HCT116 (cell line): ENCODE measurements around the gene ACTR1A. TPM values are rescaled to one million over a fixed set of nuclear protein-coding genes. Genes with fewer than 3 reads are reported as not detected.

Experiments
- ATAC-seq: fragments of 200-7000 bp; cut with Tn5 transposase; 2 replicates; pipeline ENCODE4 v1.9.1; 2020; ENCODE audit warnings: mild to moderate bottlenecking, moderate library complexity
- BruUV-seq: library from RNA; stranded (reverse); fragments of 400-500 nt; replicated peaks from 2 replicates; lab custom pipeline; 2021; lab: Mats Ljungman, UMichigan
- CTCF ChIA-PET: fragments of 300-600 bp; sonication (Branson Sonifier 250); formaldehyde crosslinking; loops from one replicate; lab custom pipeline; 2021; ENCODE audit warnings: antibody characterized with exemption; lab: Charles Lee
- POLR2A ChIA-PET: fragments of 300-600, 350-600 bp; sonication (Branson Sonifier 250); formaldehyde crosslinking; loops from one replicate; lab custom pipeline; 2021; ENCODE audit warnings: antibody characterized with exemption; lab: Charles Lee
- RAD21 ChIA-PET, 2 experiments: fragments of 300-600 bp; sonication (Branson Sonifier 250); formaldehyde crosslinking; loops; one replicate each; lab custom pipeline; 2023; ENCODE audit warnings: low total read pairs in 2 of 2; ENCODE audit not compliant: uncharacterized antibody in 2 of 2, unreplicated experiment in 2 of 2, low non-redundant PET in 1 of 2; lab: Charles Lee
- DNase-seq: peaks from one replicate; pipeline ENCODE4 v3.0.0-alpha.2; 2010; ENCODE audit warnings: low read depth, low spot score
- H2AFZ ChIP-seq: fragments of 200-600 bp; shearing (Covaris generic), sonication (generic); 2 replicates; pipeline ENCODE4 v1.6.1; 2017; ENCODE audit warnings: low read depth, mixed run types, mixed read lengths, antibody characterized with exemption, low read length; ENCODE audit not compliant: poor library complexity, severe bottlenecking
- H3K27ac ChIP-seq: 2 replicates; pipeline ENCODE4 v1.5.1; 2012; ENCODE audit warnings: low read depth, low read length
- H3K27me3 ChIP-seq: fragments of 200-600 bp; sonication (generic); 2 replicates; pipeline ENCODE4 v1.6.1; 2016; ENCODE audit warnings: mixed run types, low read length, mixed read lengths; ENCODE audit not compliant: insufficient read depth
- H3K36me3 ChIP-seq, 2 experiments: fragments of 200-500 bp in 1 of 2; fragments of 200-600 bp in 1 of 2; sonication (Bioruptor generic) in 1 of 2; sonication (generic) in 1 of 2; 2 replicates each; pipeline versions ENCODE4 v1.5.1 to v1.6.1; 2014 to 2016; ENCODE audit warnings: low read length in 2 of 2, inconsistent platforms in 1 of 2, mixed read lengths in 1 of 2, mixed run types in 1 of 2; ENCODE audit not compliant: insufficient read depth in 2 of 2, control insufficient read depth in 1 of 2
- H3K4me1 ChIP-seq, 2 experiments: fragments of 200-600 bp in 1 of 2; sonication (generic) in 1 of 2; 2 replicates each; pipeline versions ENCODE4 v1.5.1 to v1.6.1; 2012 to 2017; ENCODE audit warnings: low read length in 2 of 2, inconsistent platforms in 1 of 2, mild to moderate bottlenecking in 1 of 2, mixed read lengths in 1 of 2, mixed run types in 1 of 2, moderate library complexity in 1 of 2; ENCODE audit not compliant: insufficient read depth in 2 of 2, control insufficient read depth in 1 of 2
- H3K4me2 ChIP-seq: fragments of 200-600 bp; sonication (generic); 2 replicates; pipeline ENCODE4 v1.6.1; 2017; ENCODE audit warnings: mixed run types, low read length, mixed read lengths
- H3K4me3 ChIP-seq, 2 experiments: fragments of 200-600 bp in 1 of 2; sonication (generic) in 1 of 2; replicated peaks in 1 of 2; 2 replicates each; pipeline ENCODE4 v1.5.1; 2011 to 2016; ENCODE audit warnings: low read length in 2 of 2, control low read depth in 1 of 2, low read depth in 1 of 2, mild to moderate bottlenecking in 1 of 2, mixed read lengths in 1 of 2, mixed run types in 1 of 2
- H3K79me2 ChIP-seq: fragments of 200-600 bp; sonication (generic); 2 replicates; pipeline ENCODE4 v1.6.1; 2017; ENCODE audit warnings: mild to moderate bottlenecking, mixed run types, low read length, moderate library complexity, mixed read lengths; ENCODE audit not compliant: insufficient read depth
- H3K9ac ChIP-seq: fragments of 200-600 bp; sonication (generic); 2 replicates; pipeline ENCODE4 v1.6.1; 2016; ENCODE audit warnings: low read length, mixed read lengths
- H3K9me2 ChIP-seq: fragments of 200-600 bp; sonication (generic), shearing (Covaris generic); 2 replicates; pipeline ENCODE4 v1.6.1; 2017; ENCODE audit warnings: mixed run types, mild to moderate bottlenecking, moderate library complexity; ENCODE audit not compliant: insufficient read depth
- H3K9me3 ChIP-seq, 2 experiments: fragments of 200-500 bp in 1 of 2; fragments of 200-600 bp in 1 of 2; sonication (Bioruptor generic) in 1 of 2; sonication (generic) in 1 of 2; 2 replicates each; pipeline ENCODE4 v1.6.1; 2014 to 2017; ENCODE audit warnings: low read length in 2 of 2, mixed read lengths in 2 of 2, inconsistent platforms in 1 of 2, low read depth in 1 of 2, mild to moderate bottlenecking in 1 of 2, mixed run types in 1 of 2, moderate library complexity in 1 of 2; ENCODE audit not compliant: control insufficient read depth in 1 of 2, insufficient read depth in 1 of 2
- H4K20me1 ChIP-seq: fragments of 200-600 bp; sonication (generic), shearing (Covaris generic); 2 replicates; pipeline ENCODE4 v1.6.1; 2017; ENCODE audit warnings: mixed run types, mild to moderate bottlenecking, moderate library complexity; ENCODE audit not compliant: insufficient read depth
- EGR1 ChIP-seq: IDR thresholded peaks from 2 replicates; pipeline ENCODE4 v1.6.1; 2012; ENCODE audit warnings: low read depth
- ELF1 ChIP-seq: IDR thresholded peaks from 2 replicates; pipeline ENCODE4 v1.6.1; 2012; ENCODE audit warnings: low read depth, borderline replicate concordance
- EZH2 ChIP-seq: fragments of 200-600 bp; sonication (generic); IDR thresholded peaks from 2 replicates; pipeline ENCODE4 v1.6.1; 2017; ENCODE audit warnings: antibody characterized with exemption, mixed run types
- EZH2phosphoT487 ChIP-seq: fragments of 200-600 bp; IDR thresholded peaks from 2 replicates; pipeline ENCODE4 v1.6.1; 2018; ENCODE audit warnings: antibody characterized with exemption, borderline replicate concordance
- FOSL1 ChIP-seq: IDR thresholded peaks from 2 replicates; pipeline ENCODE4 v1.6.1; 2012; ENCODE audit warnings: low read depth
- POLR2A ChIP-seq: IDR thresholded peaks from 2 replicates; pipeline ENCODE4 v1.7.0; 2011; ENCODE audit warnings: borderline replicate concordance; ENCODE audit not compliant: insufficient read depth, insufficient read length; ENCODE audit errors: extremely low read depth
- POLR2AphosphoS5 ChIP-seq: IDR thresholded peaks from 2 replicates; pipeline ENCODE4 v1.6.1; 2011; ENCODE audit warnings: mild to moderate bottlenecking, low read depth, low read length, moderate library complexity
- SIN3A ChIP-seq: IDR thresholded peaks from 2 replicates; pipeline ENCODE4 v1.6.1; 2012; ENCODE audit warnings: low read depth
- SRF ChIP-seq: IDR thresholded peaks from 2 replicates; pipeline ENCODE4 v1.6.1; 2012; ENCODE audit warnings: low read depth
- YY1 ChIP-seq: IDR thresholded peaks from 2 replicates; pipeline ENCODE4 v1.6.1; 2011; ENCODE audit warnings: low read length, low read depth, moderate library complexity, mild to moderate bottlenecking; ENCODE audit not compliant: insufficient replicate concordance; ENCODE audit errors: extremely low read depth
- ZFX ChIP-seq: fragments of 450-650 bp; IDR thresholded peaks from 2 replicates; pipeline ENCODE4 v1.6.1; 2017
- ZNF274 ChIP-seq: fragments of 200-500 bp; sonication (Bioruptor generic); IDR thresholded peaks from 2 replicates; pipeline ENCODE4 v1.6.1; 2014; ENCODE audit warnings: mild to moderate bottlenecking, low read depth, low read length, inconsistent platforms
- intact Hi-C: fragments of 100-400 bp; cut with micrococcal nuclease; formaldehyde crosslinking; loops from 2 replicates; pipeline ENCODE4 v1.10.0; 2022
- total RNA-seq: library from RNA; stranded (reverse); gene quantifications from one replicate; pipeline ENCODE4 v1.2.1, GENCODE V29; 2021; ENCODE audit not compliant: unreplicated experiment
- TF ChIP-seq, protein P1 (sequence below): IDR thresholded peaks from 2 replicates; pipeline ENCODE4 v1.6.1; 2012
- TF ChIP-seq, protein P2 (sequence below): IDR thresholded peaks from 2 replicates; pipeline ENCODE4 v1.6.1; 2012; ENCODE audit warnings: low read depth
- TF ChIP-seq, protein P3 (sequence below): IDR thresholded peaks from 2 replicates; pipeline ENCODE4 v1.6.1; 2012
- TF ChIP-seq, protein P4 (sequence below): IDR thresholded peaks from 2 replicates; pipeline ENCODE4 v1.6.1; 2011; ENCODE audit warnings: mild to moderate bottlenecking, low read length, moderate library complexity; ENCODE audit not compliant: insufficient replicate concordance; ENCODE audit errors: extremely low read depth

Gene ACTR1A
- total RNA-seq, 1 experiment from 2014 or later: 94.2 TPM

DNA sequence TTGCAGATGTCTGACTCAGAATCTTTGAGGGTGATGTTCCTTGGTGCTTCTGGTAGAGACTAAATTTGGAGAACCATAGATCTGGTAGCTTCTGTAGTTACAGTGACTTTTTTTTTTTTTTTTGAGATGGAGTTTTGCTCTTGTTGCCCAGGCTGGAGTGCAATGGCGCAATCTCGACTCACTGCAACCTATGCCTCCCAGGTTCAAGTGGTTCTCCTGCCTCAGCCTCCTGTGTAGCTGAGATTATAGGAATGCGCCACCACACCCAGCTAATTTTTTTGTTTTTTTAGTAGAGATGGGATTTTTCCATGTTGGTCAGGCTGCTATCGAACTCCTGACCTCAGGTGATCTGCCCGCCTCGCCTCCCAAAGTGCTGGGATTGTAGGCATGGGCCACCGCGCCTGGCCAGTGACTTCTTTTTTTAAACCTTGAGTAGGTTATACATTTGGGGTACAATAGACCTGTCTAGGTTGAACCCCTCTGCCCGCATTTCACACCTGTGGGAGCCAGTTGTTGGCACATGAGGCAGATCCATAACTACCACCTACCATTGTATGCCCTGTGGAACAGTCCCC, 48.2 kb upstream of the ACTR1A start:
- ATAC-seq: no peak
- no peaks in the 10 kb centered on the region for H3K9me3 ChIP-seq
- BruUV-seq: no TSS peak
- no peak overlapping the region for H3K4me3 ChIP-seq
- no peaks in the 10 kb centered on the region for H3K27me3 ChIP-seq
- no peak overlapping the region for H3K27ac ChIP-seq
- POLR2A ChIA-PET: no interaction called here
- no peak overlapping the region for H2AFZ ChIP-seq
- H4K20me1 ChIP-seq: 0 out of 2 replicates have a peak, but pooled peaks cover 5% of the 10 kb centered on the region
- H3K36me3 ChIP-seq: no peaks in the 10 kb centered on the region
- no peak for DNase-seq
- no peaks in the 10 kb centered on the region for H3K79me2 ChIP-seq
- no peaks in the 10 kb centered on the region for H3K9me2 ChIP-seq
- H3K4me1 ChIP-seq: peaks cover 0 to 2% of the 10 kb centered on the region in 2 experiments; a peak in 2 of 4 replicates
- H3K9ac ChIP-seq: no peak overlapping the region
- TF ChIP-seq SRF: no peak
- no peak for TF ChIP-seq EZH2
- no peak for TF ChIP-seq ZNF274
- TF ChIP-seq, protein P1, sequence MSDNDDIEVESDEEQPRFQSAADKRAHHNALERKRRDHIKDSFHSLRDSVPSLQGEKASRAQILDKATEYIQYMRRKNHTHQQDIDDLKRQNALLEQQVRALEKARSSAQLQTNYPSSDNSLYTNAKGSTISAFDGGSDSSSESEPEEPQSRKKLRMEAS: no peak
- no peak for TF ChIP-seq SIN3A
- TF ChIP-seq, protein P2, sequence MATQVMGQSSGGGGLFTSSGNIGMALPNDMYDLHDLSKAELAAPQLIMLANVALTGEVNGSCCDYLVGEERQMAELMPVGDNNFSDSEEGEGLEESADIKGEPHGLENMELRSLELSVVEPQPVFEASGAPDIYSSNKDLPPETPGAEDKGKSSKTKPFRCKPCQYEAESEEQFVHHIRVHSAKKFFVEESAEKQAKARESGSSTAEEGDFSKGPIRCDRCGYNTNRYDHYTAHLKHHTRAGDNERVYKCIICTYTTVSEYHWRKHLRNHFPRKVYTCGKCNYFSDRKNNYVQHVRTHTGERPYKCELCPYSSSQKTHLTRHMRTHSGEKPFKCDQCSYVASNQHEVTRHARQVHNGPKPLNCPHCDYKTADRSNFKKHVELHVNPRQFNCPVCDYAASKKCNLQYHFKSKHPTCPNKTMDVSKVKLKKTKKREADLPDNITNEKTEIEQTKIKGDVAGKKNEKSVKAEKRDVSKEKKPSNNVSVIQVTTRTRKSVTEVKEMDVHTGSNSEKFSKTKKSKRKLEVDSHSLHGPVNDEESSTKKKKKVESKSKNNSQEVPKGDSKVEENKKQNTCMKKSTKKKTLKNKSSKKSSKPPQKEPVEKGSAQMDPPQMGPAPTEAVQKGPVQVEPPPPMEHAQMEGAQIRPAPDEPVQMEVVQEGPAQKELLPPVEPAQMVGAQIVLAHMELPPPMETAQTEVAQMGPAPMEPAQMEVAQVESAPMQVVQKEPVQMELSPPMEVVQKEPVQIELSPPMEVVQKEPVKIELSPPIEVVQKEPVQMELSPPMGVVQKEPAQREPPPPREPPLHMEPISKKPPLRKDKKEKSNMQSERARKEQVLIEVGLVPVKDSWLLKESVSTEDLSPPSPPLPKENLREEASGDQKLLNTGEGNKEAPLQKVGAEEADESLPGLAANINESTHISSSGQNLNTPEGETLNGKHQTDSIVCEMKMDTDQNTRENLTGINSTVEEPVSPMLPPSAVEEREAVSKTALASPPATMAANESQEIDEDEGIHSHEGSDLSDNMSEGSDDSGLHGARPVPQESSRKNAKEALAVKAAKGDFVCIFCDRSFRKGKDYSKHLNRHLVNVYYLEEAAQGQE: no peak
- TF ChIP-seq, protein P3, sequence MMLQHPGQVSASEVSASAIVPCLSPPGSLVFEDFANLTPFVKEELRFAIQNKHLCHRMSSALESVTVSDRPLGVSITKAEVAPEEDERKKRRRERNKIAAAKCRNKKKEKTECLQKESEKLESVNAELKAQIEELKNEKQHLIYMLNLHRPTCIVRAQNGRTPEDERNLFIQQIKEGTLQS: no peak
- no peak for TF ChIP-seq YY1
- no peak for TF ChIP-seq EZH2phosphoT487
- TF ChIP-seq EGR1: no peak
- no peak for TF ChIP-seq ELF1
- TF ChIP-seq POLR2AphosphoS5: no peak
- TF ChIP-seq POLR2A: no peak
- no peak for TF ChIP-seq ZFX
- TF ChIP-seq, protein P4, sequence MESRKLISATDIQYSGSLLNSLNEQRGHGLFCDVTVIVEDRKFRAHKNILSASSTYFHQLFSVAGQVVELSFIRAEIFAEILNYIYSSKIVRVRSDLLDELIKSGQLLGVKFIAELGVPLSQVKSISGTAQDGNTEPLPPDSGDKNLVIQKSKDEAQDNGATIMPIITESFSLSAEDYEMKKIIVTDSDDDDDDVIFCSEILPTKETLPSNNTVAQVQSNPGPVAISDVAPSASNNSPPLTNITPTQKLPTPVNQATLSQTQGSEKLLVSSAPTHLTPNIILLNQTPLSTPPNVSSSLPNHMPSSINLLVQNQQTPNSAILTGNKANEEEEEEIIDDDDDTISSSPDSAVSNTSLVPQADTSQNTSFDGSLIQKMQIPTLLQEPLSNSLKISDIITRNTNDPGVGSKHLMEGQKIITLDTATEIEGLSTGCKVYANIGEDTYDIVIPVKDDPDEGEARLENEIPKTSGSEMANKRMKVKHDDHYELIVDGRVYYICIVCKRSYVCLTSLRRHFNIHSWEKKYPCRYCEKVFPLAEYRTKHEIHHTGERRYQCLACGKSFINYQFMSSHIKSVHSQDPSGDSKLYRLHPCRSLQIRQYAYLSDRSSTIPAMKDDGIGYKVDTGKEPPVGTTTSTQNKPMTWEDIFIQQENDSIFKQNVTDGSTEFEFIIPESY: no peak
- TF ChIP-seq FOSL1: no peak
- no peak overlapping the region for H3K4me2 ChIP-seq
- RAD21 ChIA-PET: no interaction called here
- intact Hi-C loops: no loop called here
- CTCF ChIA-PET: no interaction called here
